Measurements from ENCODE around the gene CWC27. TPM values are rescaled to one million over a fixed set of nuclear protein-coding genes. Genes with fewer than 3 reads are reported as not detected.

The CWC27 gene
- total RNA-seq, 1 donor from 2014 or later = 19.2 TPM

DNA sequence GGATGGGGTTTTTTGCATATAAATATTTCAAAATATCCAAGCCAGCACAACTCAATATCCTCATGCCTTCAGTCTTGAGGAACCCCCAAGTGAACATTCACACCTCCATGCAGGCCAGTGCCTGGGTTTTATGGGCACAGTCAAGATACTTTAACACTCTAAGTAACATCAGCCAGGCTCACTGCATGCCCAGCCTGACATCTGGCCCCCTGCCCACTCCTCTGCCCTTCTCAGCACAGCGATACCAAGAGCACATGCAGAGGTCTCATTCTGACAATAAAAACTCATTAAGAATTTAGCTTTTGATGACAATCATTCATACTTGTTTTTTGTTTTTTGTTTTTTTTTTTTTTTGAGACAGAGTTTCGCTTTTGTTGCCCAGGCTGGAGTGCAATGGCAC is 250.0 kb downstream of the CWC27 start:
- Histone ChIP-seq H3K4me1 (no peaks in the 10 kb centered on the region), H3K36me3 (no peaks in the 10 kb centered on the region), H3K9me3 (no peaks in the 10 kb centered on the region), H3K4me3 (no peak overlapping the region), H3K27me3 (no peaks in the 10 kb centered on the region), H3K27ac (no peak overlapping the region)
- no peak for DNase-seq (ENCODE audit: extremely low spot score in 2 of 2)
- intact Hi-C loops (cut with DNase I) = no loop called here
- TF ChIP-seq, protein P1, sequence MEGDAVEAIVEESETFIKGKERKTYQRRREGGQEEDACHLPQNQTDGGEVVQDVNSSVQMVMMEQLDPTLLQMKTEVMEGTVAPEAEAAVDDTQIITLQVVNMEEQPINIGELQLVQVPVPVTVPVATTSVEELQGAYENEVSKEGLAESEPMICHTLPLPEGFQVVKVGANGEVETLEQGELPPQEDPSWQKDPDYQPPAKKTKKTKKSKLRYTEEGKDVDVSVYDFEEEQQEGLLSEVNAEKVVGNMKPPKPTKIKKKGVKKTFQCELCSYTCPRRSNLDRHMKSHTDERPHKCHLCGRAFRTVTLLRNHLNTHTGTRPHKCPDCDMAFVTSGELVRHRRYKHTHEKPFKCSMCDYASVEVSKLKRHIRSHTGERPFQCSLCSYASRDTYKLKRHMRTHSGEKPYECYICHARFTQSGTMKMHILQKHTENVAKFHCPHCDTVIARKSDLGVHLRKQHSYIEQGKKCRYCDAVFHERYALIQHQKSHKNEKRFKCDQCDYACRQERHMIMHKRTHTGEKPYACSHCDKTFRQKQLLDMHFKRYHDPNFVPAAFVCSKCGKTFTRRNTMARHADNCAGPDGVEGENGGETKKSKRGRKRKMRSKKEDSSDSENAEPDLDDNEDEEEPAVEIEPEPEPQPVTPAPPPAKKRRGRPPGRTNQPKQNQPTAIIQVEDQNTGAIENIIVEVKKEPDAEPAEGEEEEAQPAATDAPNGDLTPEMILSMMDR (IDR thresholded peaks at IDR 0.05) = no peak
- TF ChIP-seq POLR2A (IDR thresholded peaks at IDR 0.05) = no peak

DNA sequence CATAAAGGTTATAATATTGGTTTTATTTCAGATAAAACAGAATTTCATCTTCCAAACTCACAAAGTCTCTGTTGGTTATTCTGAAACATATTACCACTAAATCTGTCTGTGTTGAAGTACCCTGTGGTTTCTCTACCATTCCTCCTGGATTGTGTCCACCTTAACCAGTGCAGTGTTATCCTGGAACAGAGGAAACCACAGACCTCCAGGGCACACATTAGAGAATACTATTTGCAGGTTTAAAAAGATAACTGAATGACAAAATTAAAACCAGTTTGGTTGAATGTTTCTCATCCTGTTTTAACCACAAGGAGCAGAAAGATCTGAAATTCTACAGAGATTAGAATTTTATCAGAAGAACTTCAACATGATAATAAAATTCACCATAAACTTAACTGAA is 251.8 kb downstream of the CWC27 start:
- no peak overlapping the region for H3K4me3 ChIP-seq
- H3K36me3 ChIP-seq = no peaks in the 10 kb centered on the region
- no peaks in the 10 kb centered on the region for H3K4me1 ChIP-seq
- intact Hi-C loops (cut with DNase I) = no loop called here
- no peak for TF ChIP-seq POLR2AphosphoS5 (IDR thresholded peaks at IDR 0.05; ENCODE audit: insufficient read depth in 1 of 2, low read depth in 1 of 2)
- TF ChIP-seq, protein P1 (IDR thresholded peaks at IDR 0.05) = no peak
- TF ChIP-seq POLR2A (IDR thresholded peaks at IDR 0.05) = no peak
- DNase-seq (ENCODE audit: extremely low spot score in 2 of 2) = no peak
- H3K27ac ChIP-seq = no peak overlapping the region
- no peaks in the 10 kb centered on the region for H3K27me3 ChIP-seq
- no peaks in the 10 kb centered on the region for H3K9me3 ChIP-seq

DNA sequence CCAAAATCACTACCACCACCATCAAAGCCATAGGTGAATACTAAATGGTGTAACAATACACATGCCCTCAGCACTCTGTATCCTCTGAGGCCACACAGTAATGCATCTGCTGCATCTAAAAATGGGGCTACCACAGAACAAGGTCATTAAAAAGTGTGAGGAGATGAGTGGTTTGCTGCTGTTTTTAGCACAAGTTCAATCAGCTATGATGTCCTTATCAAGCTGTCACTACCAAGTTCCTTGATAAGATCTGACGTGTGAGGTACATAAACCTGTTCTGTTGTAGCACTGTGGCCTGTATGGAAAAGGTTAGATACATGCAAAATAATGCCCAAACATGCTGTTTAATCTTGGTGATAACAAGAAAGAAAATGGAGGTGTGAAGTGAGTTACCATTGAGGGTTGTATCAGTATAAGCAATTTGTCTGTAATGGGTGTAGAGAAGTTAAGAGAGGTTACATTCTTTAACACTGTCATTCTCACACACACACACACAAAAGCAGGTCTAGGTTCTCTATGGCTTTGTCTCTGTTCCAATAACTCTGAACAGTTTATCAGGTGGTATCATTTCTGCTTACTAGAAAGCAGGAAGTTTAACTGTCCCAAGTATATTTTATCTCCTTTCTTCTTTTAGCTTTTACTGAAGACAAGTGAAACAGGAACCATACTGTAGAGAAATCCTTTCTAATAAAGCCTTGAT is 252.9 kb downstream of the CWC27 start:
- no peak overlapping the region for H3K4me3 ChIP-seq
- DNase-seq (ENCODE audit: extremely low spot score in 2 of 2) = no peak
- no peaks in the 10 kb centered on the region for H3K36me3 ChIP-seq
- no peaks in the 10 kb centered on the region for H3K27me3 ChIP-seq
- intact Hi-C loops (cut with DNase I) = no loop called here
- TF ChIP-seq POLR2AphosphoS5 (IDR thresholded peaks at IDR 0.05; ENCODE audit: insufficient read depth in 1 of 2, low read depth in 1 of 2) = no peak
- no peak for TF ChIP-seq POLR2A (IDR thresholded peaks at IDR 0.05)
- TF ChIP-seq, protein P1 (IDR thresholded peaks at IDR 0.05) = no peak
- no peak overlapping the region for H3K27ac ChIP-seq
- H3K4me1 ChIP-seq = no peaks in the 10 kb centered on the region
- H3K9me3 ChIP-seq = no peaks in the 10 kb centered on the region

DNA sequence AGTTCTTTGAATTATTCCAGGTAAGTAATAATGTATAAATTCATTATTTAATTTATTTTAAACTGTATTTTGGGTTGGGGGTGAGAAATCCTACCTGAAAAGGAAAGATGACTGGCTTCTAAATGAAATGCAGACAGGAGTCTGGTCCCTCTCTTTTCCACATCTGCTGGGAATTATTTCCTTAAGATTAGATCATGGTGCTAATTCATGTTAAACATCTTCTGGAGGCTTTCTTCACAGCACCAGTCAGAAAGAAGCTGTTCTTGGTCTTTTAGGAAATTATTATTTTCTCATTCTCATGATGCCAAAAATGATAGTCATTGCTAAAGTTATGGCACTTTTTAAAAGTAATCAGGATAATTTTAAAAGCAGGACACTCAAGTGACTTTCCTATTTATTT is 254.2 kb downstream of the CWC27 start:
- DNase-seq (ENCODE audit: extremely low spot score in 2 of 2) = no peak
- no peaks in the 10 kb centered on the region for H3K4me1 ChIP-seq
- intact Hi-C loops (cut with DNase I) = no loop called here
- H3K27ac ChIP-seq = no peak overlapping the region
- no peaks in the 10 kb centered on the region for H3K36me3 ChIP-seq
- TF ChIP-seq POLR2AphosphoS5 (IDR thresholded peaks at IDR 0.05; ENCODE audit: insufficient read depth in 1 of 2, low read depth in 1 of 2) (no peak), POLR2A (IDR thresholded peaks at IDR 0.05) (no peak)
- TF ChIP-seq, protein P1 (IDR thresholded peaks at IDR 0.05) = no peak
- no peaks in the 10 kb centered on the region for H3K27me3 ChIP-seq
- H3K4me3 ChIP-seq = no peak overlapping the region
- H3K9me3 ChIP-seq = no peaks in the 10 kb centered on the region

DNA sequence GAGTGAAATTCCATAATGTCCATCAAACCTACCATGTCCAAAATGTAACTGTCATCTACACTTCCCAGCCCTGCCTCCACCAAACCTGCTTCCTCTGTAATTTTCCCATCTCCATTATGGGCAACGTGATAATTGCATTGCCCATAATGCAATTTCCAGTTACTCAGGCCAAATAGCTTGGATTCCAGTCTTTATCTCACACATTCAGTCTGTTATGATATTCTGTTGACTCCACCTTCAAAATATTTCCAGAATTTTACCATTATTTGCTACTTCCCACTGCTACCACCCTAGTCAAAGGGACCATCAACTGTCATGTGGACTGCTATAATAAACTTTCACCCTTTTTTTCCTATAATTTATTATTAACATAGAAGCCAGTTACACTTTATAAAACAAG is 256.0 kb downstream of the CWC27 start:
- Histone ChIP-seq H3K4me3 (no peak overlapping the region), H3K9me3 (no peaks in the 10 kb centered on the region), H3K36me3 (no peaks in the 10 kb centered on the region), H3K4me1 (no peaks in the 10 kb centered on the region), H3K27me3 (no peaks in the 10 kb centered on the region), H3K27ac (no peak overlapping the region)
- TF ChIP-seq POLR2AphosphoS5 (IDR thresholded peaks at IDR 0.05; ENCODE audit: insufficient read depth in 1 of 2, low read depth in 1 of 2) = no peak
- no peak for TF ChIP-seq POLR2A (IDR thresholded peaks at IDR 0.05)
- TF ChIP-seq, protein P1 (IDR thresholded peaks at IDR 0.05) = no peak
- intact Hi-C loops (cut with DNase I) = no loop called here
- no peak for DNase-seq (ENCODE audit: extremely low spot score in 2 of 2)

Measured in vagina (tissue), 2 donors.